GM19023 (cell line): Measurements from ENCODE around the gene RASGRF2.
"Not testable (repeated sequence)": the region's sequence is repeated elsewhere in the genome, so short reads cannot be mapped to it uniquely, and the experiment has no call there.

Experiments used
- ATAC-seq: cut with Tn5 transposase; IDR thresholded peaks from one replicate; pipeline ENCODE4 v1.9.1; 2021; ENCODE audit warnings: mild to moderate bottlenecking, moderate library complexity; ENCODE audit not compliant: unreplicated experiment

RASGRF2 gene

GRCh38 chr5:81018608-81019007 is 58.4 kb downstream of the RASGRF2 start:
- ATAC-seq: not testable (repeated sequence)

GRCh38 chr5:81019748-81020147 is 59.6 kb downstream of the RASGRF2 start:
- no peak for ATAC-seq

- no peak for ATAC-seq
These were observed 60.5 kb downstream of the RASGRF2 start for GRCh38 chr5:81020478-81021167.

GRCh38 chr5:81021486-81021885 is 61.3 kb downstream of the RASGRF2 start:
- ATAC-seq: no peak

GRCh38 chr5:81021951-81022687 is 62.0 kb downstream of the RASGRF2 start:
- ATAC-seq: no peak

- no peak for ATAC-seq
These were observed 62.5 kb downstream of the RASGRF2 start for GRCh38 chr5:81022688-81023084.

GRCh38 chr5:81023261-81023970 is 63.3 kb downstream of the RASGRF2 start:
- ATAC-seq: no peak

- ATAC-seq: no peak
These were observed 67.4 kb downstream of the RASGRF2 start for GRCh38 chr5:81027481-81028058.

GRCh38 chr5:81028888-81029287 is 68.7 kb downstream of the RASGRF2 start:
- ATAC-seq: not testable (repeated sequence)

- not testable (repeated sequence) for ATAC-seq
These were observed 69.6 kb downstream of the RASGRF2 start for GRCh38 chr5:81029736-81030135.

- ATAC-seq: not testable (repeated sequence)
These were observed 70.3 kb downstream of the RASGRF2 start for GRCh38 chr5:81030236-81031034.

- no peak for ATAC-seq
These were observed 75.4 kb downstream of the RASGRF2 start for GRCh38 chr5:81035522-81035921.

GRCh38 chr5:81038495-81038894 is 78.3 kb downstream of the RASGRF2 start:
- no peak for ATAC-seq

GRCh38 chr5:81044868-81045267 is 84.7 kb downstream of the RASGRF2 start:
- no peak for ATAC-seq

GRCh38 chr5:81045389-81045807 is 85.2 kb downstream of the RASGRF2 start:
- ATAC-seq: no peak

- no peak for ATAC-seq
These were observed 85.9 kb downstream of the RASGRF2 start for GRCh38 chr5:81046041-81046440.

GRCh38 chr5:81052325-81052724 is 92.2 kb downstream of the RASGRF2 start:
- ATAC-seq: no peak

- ATAC-seq: not testable (repeated sequence)
These were observed 93.1 kb downstream of the RASGRF2 start for GRCh38 chr5:81053282-81053681.

GRCh38 chr5:81058121-81058520 is 98.0 kb downstream of the RASGRF2 start:
- ATAC-seq: no peak

- ATAC-seq: no peak
These were observed 105.3 kb downstream of the RASGRF2 start for GRCh38 chr5:81065492-81065891.

GRCh38 chr5:81066102-81066501 is 105.9 kb downstream of the RASGRF2 start:
- no peak for ATAC-seq
